GM12878 (cell line): ENCODE measurements around the gene LY9. TPM values are rescaled to one million over a fixed set of nuclear protein-coding genes. Genes with fewer than 3 reads are reported as not detected.
A peak's percentile ranks its signal among the peaks of the same experiment; 100 is the strongest.

Source experiments
- ATAC-seq: fragments of 200-7000 bp; cut with Tn5 transposase; 3 replicates; pipeline ENCODE4 v1.9.1; 2020; ENCODE audit warnings: mild to moderate bottlenecking, moderate library complexity
- BruUV-seq: library from RNA; stranded (reverse); fragments of 400-500 nt; replicated peaks from 2 replicates; lab custom pipeline; 2021; lab: Mats Ljungman, UMichigan
- CTCF ChIA-PET: fragments of 300-600 bp; sonication (Branson Sonifier 250); formaldehyde crosslinking; extraction: SDS; loops from one replicate; lab custom pipeline; 2021; ENCODE audit warnings: inconsistent platforms; lab: Yijun Ruan, JAX
- POLR2A ChIA-PET: fragments of 350-600 bp; formaldehyde crosslinking; extraction: SDS; loops from one replicate; lab custom pipeline; 2021; ENCODE audit warnings: inconsistent platforms; lab: Charles Lee
- RAD21 ChIA-PET: fragments of 300-600 bp; sonication (Branson Sonifier 250); formaldehyde crosslinking; loops from one replicate; lab custom pipeline; 2023; ENCODE audit warnings: antibody characterized with exemption; ENCODE audit not compliant: unreplicated experiment; lab: Charles Lee
- SMC1A ChIA-PET: fragments of 300-600 bp; sonication (Branson Sonifier 250); formaldehyde crosslinking; loops from one replicate; lab custom pipeline; 2023; ENCODE audit not compliant: unreplicated experiment, uncharacterized antibody; lab: Charles Lee
- DNase-seq: peaks from one replicate; pipeline ENCODE4 v3.0.0-alpha.2; 2011; ENCODE audit warnings: low read depth, low spot score
- FAIRE-seq: peaks from 3 replicates; lab custom pipeline; 2011; peaks lifted over from hg19 to GRCh38; lab: Jason Lieb, UNC
- H2AFZ ChIP-seq: 2 replicates; pipeline ENCODE4 v1.6.0; 2011; ENCODE audit warnings: low read depth, low read length, control low read depth; ENCODE audit not compliant: control insufficient read depth
- H3K27ac ChIP-seq: 2 replicates; pipeline ENCODE4 v1.5.1; 2011; ENCODE audit warnings: control low read depth; ENCODE audit not compliant: control insufficient read depth, insufficient read depth
- H3K27me3 ChIP-seq, 2 experiments: replicated peaks in 1 of 2; 2 replicates each; pipeline versions ENCODE4 v1.6.0 to v1.6.1; 2011; ENCODE audit warnings: low read length in 1 of 2; ENCODE audit not compliant: control insufficient read depth in 2 of 2, insufficient read depth in 2 of 2
- H3K36me3 ChIP-seq, 2 experiments: 2 replicates each; pipeline ENCODE4 v1.5.1; 2011; ENCODE audit warnings: low read length in 1 of 2; ENCODE audit not compliant: control insufficient read depth in 2 of 2, insufficient read depth in 2 of 2
- H3K4me1 ChIP-seq: 2 replicates; pipeline ENCODE4 v1.6.1; 2011; ENCODE audit warnings: mild to moderate bottlenecking, low read length, moderate library complexity, mixed read lengths; ENCODE audit not compliant: control insufficient read depth, insufficient read depth
- H3K4me2 ChIP-seq: 2 replicates; pipeline ENCODE4 v1.6.0; 2011; ENCODE audit warnings: control low read depth; ENCODE audit not compliant: control insufficient read depth, insufficient read depth
- H3K4me3 ChIP-seq: fragments of 200-600 bp; sonication (generic); 2 replicates; pipeline ENCODE4 v1.5.1; 2016
- H3K79me2 ChIP-seq: 2 replicates; pipeline ENCODE4 v1.6.0; 2011; ENCODE audit warnings: low read length; ENCODE audit not compliant: control insufficient read depth, insufficient read depth
- H3K9ac ChIP-seq: 2 replicates; pipeline ENCODE4 v1.8.0; 2011; ENCODE audit warnings: low read length, control low read depth, mixed read lengths; ENCODE audit not compliant: control insufficient read depth, insufficient read depth
- H3K9me3 ChIP-seq: replicated peaks from 3 replicates; pipeline ENCODE4 v1.5.1; 2011; ENCODE audit warnings: mild to moderate bottlenecking, low read length; ENCODE audit not compliant: control insufficient read depth, insufficient read depth
- H4K20me1 ChIP-seq: 2 replicates; pipeline ENCODE4 v1.6.0; 2011; ENCODE audit not compliant: control insufficient read depth, insufficient read depth
- EED ChIP-seq: sonication (generic); IDR thresholded peaks from 2 replicates; pipeline ENCODE4 v1.6.1; 2016; ENCODE audit warnings: antibody characterized with exemption, low read depth
- JUND ChIP-seq: IDR thresholded peaks from 2 replicates; pipeline ENCODE4 v1.6.1; 2012; ENCODE audit warnings: low read depth, mild to moderate bottlenecking, low read length, improper control_type of control experiment, moderate library complexity
- MEF2A ChIP-seq: IDR thresholded peaks from 2 replicates; pipeline ENCODE4 v1.6.1; 2011; ENCODE audit warnings: low read depth, mild to moderate bottlenecking, low read length, moderate library complexity; ENCODE audit not compliant: insufficient read depth
- RAD21 ChIP-seq: IDR thresholded peaks from 2 replicates; pipeline ENCODE4 v1.6.1; 2011; ENCODE audit warnings: mild to moderate bottlenecking, low read depth, low read length, moderate library complexity; ENCODE audit not compliant: insufficient read depth
- TAF1 ChIP-seq: IDR thresholded peaks from 2 replicates; pipeline ENCODE4 v1.6.1; 2011; ENCODE audit warnings: mild to moderate bottlenecking, low read depth, low read length, borderline replicate concordance
- ZNF384 ChIP-seq: IDR thresholded peaks from 2 replicates; pipeline ENCODE4 v1.6.1; 2012; ENCODE audit warnings: low read depth, mild to moderate bottlenecking, low read length, improper control_type of control experiment, borderline replicate concordance
- WGBS: methylation state at CpG from one replicate; pipeline ENCODE4 v1.1.6; 2016; ENCODE audit warnings: low lambda C conversion rate; ENCODE audit not compliant: insufficient replicate concordance, insufficient coverage; ENCODE audit errors: missing lambda C conversion rate; 5-methylcytosine and 5-hydroxymethylcytosine counted together
- in situ Hi-C: fragments of 300-500 bp; cut with MboI; formaldehyde crosslinking; loops from 9 replicates; pipeline ENCODE4 v1.14.3; 2018; ENCODE audit warnings: mixed read lengths
- intact Hi-C: fragments of 100-400 bp; cut with micrococcal nuclease; formaldehyde crosslinking; loops from one replicate; pipeline ENCODE4 v1.14.2; 2022; ENCODE audit not compliant: unreplicated experiment
- polyA plus RNA-seq, 11 experiments: library from polyadenylated mRNA; depleted of rRNA in 4 of 11; unstranded in 6 of 11; stranded (reverse) in 5 of 11; fragments of >200 nt; fragmentation: Nextera tagmentation in 4 of 11; fragmentation: Illumina TruSeq in 1 of 11; extraction: Ambion mirVana in 4 of 11; extraction: Trizol in 1 of 11; gene quantifications; 1 replicate in 1 of 11; 2 replicates in 10 of 11; pipeline versions ENCODE4 v1.2.1 to v1.2.3, GENCODE V29; 2011 to 2016; ENCODE audit warnings: inconsistent platforms in 2 of 11, missing spikeins in 2 of 11, low read depth in 1 of 11
- total RNA-seq, 4 experiments: library from RNA; depleted of rRNA in 3 of 4; stranded (reverse); fragments of >200 nt in 3 of 4; fragmentation: Illumina TruSeq in 1 of 4; extraction: Trizol in 1 of 4; gene quantifications; 2 replicates each; pipeline versions ENCODE4 v1.2.1 to v1.2.3, GENCODE V29; 2013 to 2021
- TF ChIP-seq, protein P1 (sequence below): fragments of 450-650 bp; formaldehyde crosslinking; IDR thresholded peaks from 2 replicates; pipeline ENCODE4 v1.4.0; 2022; ENCODE audit warnings: mild to moderate bottlenecking, moderate library complexity

LY9 gene
- total and polyA plus RNA-seq, 10 of the 15 experiments (the other 5 are each of a cell fraction or from before 2014, with no cell fraction given): 2.7 to 12.5 (median 9.0) TPM

DNA sequence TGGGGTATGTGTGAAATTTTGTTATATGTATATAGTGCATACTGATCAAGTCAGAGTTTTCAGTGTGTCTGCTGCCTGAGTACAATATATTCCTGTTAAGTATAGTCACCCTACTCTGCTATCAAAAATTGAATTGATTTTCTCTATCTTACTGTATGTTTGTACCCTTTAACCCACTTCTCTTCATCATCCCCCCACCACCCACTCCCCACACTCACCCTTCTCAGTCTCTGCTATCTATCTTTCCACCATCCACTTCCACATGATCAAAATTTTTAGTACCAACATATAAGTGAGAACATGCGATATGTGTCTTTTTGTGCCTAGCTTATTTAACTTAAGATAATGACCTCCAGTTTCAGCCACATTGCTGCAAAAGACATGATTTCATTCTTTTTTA lies 4.2 kb downstream of the LY9 start:
- H3K9me3 ChIP-seq: no peaks in the 10 kb centered on the region; the same call in 1 of the 3 replicates
- in situ Hi-C loops: no loop called here
- no peaks in the 10 kb centered on the region for H3K27me3 ChIP-seq
- no peak overlapping the region for H3K9ac ChIP-seq
- H3K36me3 ChIP-seq: peaks cover 0 to 5% of the 10 kb centered on the region in 2 experiments; a peak in 1 of 4 replicates
- no TSS peak for BruUV-seq
- ChIA-PET RAD21 (interaction anchor here (0.9 to 6.8 kb wide), 9 partner anchors 10 to 132 kb away, joined by 3 to 53 read pairs (median 7); partner anchors contain the start of gene CD244), POLR2A (interaction anchor here (1.0 to 3.6 kb wide), 4 partner anchors 10 to 43 kb away, joined by 3 to 28 read pairs (median 12); no protein-coding TSS in a partner anchor)
- no peak for FAIRE-seq
- H2AFZ ChIP-seq: no peak overlapping the region
- peaks cover 42% of the 10 kb centered on the region for H3K4me1 ChIP-seq
- TF ChIP-seq MEF2A (no peak), JUND (no peak), RAD21 (no peak), TAF1 (no peak), EED (no peak), ZNF384 (no peak)
- TF ChIP-seq, protein P1, sequence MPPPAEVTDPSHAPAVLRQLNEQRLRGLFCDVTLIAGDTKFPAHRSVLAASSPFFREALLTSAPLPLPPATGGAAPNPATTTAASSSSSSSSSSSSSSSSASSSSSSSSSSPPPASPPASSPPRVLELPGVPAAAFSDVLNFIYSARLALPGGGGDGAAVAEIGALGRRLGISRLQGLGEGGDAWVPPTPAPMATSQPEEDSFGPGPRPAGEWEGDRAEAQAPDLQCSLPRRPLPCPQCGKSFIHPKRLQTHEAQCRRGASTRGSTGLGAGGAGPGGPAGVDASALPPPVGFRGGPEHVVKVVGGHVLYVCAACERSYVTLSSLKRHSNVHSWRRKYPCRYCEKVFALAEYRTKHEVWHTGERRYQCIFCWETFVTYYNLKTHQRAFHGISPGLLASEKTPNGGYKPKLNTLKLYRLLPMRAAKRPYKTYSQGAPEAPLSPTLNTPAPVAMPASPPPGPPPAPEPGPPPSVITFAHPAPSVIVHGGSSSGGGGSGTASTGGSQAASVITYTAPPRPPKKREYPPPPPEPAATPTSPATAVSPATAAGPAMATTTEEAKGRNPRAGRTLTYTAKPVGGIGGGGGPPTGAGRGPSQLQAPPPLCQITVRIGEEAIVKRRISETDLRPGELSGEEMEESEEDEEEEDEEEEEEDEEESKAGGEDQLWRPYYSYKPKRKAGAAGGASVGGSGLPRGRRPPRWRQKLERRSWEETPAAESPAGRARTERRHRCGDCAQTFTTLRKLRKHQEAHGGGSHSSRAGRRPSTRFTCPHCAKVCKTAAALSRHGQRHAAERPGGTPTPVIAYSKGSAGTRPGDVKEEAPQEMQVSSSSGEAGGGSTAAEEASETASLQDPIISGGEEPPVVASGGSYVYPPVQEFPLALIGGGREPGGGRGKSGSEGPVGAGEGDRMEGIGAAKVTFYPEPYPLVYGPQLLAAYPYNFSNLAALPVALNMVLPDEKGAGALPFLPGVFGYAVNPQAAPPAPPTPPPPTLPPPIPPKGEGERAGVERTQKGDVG (CRISPR knock-in tag): no peak
- TF ChIP-seq, all 136 proteins: peak for 0
- no peak for ATAC-seq
- intact Hi-C loops: no loop called here
- SMC1A ChIA-PET: interaction anchor here (0.6 to 7.1 kb wide), 14 partner anchors 8 to 128 kb away, joined by 3 to 86 read pairs (median 4); partner anchors contain the start of gene SLAMF7
- Histone ChIP-seq H3K27ac (no peak overlapping the region), H3K4me2 (0 out of 2 replicates have a peak overlapping the region, but pooled peaks have one; percentile 30), H4K20me1 (no peaks in the 10 kb centered on the region), H3K79me2 (peaks cover 3% of the 10 kb centered on the region), H3K4me3 (0 out of 2 replicates have a peak overlapping the region, but pooled peaks have one; percentile 19)
- WGBS: 90% methylated on average over 1 of the region's 1 CpG
- no peak for DNase-seq
- CTCF ChIA-PET: interaction anchor here (1.0 to 9.3 kb wide), 7 partner anchors 10 to 143 kb away, joined by 3 to 192 read pairs (median 5); no protein-coding TSS in a partner anchor
